ENCODE measurements around the gene CNIH2. TPM values are rescaled to one million over a fixed set of nuclear protein-coding genes. Genes with fewer than 3 reads are reported as not detected.

CNIH2 gene
- total RNA-seq, 2 donors from 2014 or later, result 1.1 to 1.2 TPM

DNA sequence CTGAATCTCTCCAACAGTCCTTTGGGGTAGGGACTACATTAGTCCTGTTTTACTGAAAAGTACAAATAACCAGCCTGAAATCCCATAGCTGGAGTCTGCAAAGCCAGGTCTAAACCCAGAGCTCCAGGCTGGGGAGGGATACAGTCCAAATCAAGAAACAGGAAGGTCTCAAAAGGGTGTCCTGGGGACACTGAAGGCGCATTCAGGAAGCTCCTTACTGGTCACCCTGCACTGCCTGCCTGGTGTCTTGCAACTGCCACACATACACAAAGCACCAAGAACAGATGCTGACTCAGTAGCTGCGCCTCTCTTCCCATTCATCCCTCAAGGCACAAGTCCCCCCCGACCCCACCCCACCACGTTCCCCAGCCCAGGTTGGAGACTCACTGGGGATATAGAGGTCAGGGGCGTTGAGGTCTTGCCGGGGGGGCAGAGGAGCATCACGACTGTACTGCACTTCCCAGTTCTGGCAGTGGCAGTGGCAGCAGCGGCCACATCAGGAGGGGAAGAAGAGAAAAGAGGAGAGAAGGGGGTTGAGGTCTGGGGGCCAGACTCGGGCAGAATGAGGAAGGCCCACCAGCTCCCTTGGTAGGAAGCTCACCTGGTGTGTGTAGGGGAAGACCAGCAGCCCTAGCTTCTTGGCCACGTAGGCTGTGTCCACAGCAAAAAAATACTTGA, 9.4 kb downstream of the CNIH2 start:
- intact Hi-C loops (cut with DNase I, micrococcal nuclease), result no loop called here
- ATAC-seq, result no peak
- DNase-seq, result no peak

DNA sequence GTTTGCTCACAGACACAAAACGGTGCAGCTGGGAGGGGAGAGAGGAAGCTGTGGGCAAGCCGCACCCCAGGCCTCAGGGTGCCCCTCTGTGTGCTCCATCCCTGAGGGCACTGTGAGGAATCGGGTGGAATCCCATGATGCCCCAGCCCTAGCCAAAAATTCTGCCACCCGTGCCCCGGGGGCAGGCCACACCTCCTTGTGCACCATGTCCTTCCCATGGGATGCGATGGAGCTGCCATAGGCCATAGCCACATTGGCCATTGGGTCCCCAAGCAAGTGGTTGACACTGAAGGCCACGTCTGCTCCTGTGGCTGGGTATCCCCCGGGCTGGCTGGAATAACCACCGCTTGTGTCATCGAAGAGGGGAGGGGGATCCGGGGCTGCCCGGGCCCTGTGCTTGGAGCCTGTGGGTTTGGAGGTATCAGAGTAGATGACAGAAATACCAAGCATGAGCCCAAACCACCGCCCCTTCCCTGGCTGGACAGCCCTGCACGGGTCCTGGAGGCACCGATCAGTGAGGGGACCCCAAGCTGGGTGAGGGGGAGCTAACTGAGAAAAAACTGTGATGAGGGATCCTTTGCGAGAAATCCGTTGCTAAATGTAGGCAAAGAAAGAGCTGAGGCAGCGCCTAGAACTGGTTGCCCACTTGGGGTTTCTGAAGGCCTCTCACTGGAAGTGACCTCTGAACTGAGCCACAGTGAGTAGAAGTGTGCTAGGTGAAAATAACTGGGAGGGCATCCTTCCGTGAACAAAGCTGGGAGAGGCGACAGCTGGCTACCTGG, 10.1 kb downstream of the CNIH2 start:
- DNase-seq (no peak), ATAC-seq (peak; percentile 10)
- intact Hi-C loops (cut with DNase I, micrococcal nuclease), result no loop called here

DNA sequence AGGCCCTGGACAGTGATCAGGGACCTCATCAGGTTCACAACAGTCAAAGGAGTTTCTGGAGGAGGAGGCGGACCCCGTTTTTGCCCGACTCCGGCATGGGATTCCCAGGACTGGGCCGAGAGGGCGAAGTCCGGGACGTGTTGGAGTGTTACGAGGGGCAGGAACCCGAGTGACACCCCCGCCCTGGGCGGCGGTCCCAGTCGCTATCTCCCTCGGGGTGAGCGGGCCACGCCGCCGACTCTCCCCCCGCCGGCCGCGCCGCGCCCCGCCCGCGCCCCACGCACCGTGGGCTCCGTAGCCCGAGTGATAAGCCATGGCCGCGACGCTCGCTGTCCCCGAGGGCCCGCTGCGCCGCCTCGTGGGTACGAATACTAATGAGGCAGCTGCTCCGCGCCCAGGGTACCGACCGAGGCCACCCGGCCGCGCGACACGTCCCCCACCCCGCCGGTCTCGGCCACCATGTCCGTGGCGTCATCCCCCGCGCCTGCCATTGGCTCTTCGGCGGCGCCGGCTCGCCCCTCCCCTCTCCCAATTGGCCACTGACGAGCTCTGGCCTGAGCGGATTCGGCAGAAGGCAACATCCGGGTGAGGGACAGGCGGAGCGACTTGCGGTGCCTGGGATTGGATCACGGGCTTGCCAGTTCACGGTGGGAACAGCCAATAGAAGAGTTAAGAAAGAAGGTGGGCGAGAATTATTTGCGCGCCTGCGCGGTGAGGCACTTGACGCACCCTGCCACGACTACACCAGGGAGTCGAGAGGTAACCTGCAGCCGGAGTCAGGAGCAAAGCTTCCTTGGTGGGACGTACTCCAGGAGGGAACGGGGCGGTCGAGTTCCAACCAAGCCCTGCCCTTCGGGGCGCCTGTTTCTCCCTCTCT, 10.9 kb downstream of the CNIH2 start, which contains the start of gene YIF1A:
TSS of gene YIF1A (minus strand) at position 473 of the 877 bp plus-strand sequence. CDS start at position 315, 158 bp downstream.
- ATAC-seq (peak; percentile 89), DNase-seq (peak; percentile 97 to 100)
- intact Hi-C loops (cut with DNase I, micrococcal nuclease), result no loop called here

DNA sequence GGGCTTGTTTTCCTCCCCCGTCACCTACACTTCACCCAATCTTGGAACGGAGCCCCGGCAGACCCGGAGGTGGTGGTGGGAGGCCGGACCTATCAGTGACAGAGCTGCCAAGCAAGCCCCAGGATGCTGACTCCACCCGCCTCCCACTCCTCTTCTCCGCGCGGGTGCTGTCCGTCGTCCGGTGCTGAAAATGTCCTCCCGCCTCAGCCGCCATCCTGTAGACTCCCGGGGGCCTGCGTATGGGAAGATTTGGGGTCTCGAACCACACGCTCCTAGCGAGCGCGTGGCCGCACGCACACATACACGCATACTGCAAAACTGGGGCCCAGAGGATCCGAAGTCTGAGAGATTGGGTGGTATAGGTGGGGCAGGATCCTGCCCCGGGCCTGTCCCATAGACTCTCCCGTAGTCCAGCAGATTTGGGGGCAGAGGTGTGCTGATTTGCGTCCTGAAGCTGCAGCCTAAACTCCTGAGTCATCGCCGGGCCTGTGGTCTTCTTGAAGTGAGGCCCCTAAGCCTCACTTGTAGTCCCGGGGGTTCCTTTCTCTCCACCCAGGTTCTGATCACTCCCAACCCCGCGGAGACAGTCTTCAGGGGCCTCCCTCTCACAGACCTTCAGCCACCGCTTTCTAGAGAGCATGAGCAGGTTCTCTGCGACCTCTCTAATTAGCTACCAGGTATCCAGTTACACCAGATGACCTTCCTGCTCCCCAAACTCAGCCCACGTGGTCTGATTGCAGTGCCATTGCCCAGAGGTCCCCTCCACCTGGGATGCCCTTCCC, 11.8 kb downstream of the CNIH2 start:
- intact Hi-C loops (cut with DNase I, micrococcal nuclease), result no loop called here
- ATAC-seq (peak; percentile 43), DNase-seq (peak; percentile 76 to 84)

DNA sequence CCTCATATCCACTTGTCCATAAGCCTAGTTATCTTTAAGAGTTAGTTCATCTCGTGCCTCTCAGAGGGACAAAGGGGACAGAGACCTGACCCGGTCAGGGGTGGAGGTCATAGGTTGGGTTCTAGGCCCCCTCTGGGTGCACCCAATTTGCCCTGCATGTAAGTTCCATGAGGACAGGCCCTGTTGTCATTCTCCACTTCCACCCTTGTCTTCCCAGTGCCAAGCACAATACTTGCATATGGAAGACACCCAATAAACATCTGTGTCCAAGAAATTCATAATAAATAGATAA, 12.3 kb downstream of the CNIH2 start:
- no peak for ATAC-seq
- DNase-seq, result no peak
- intact Hi-C loops (cut with DNase I, micrococcal nuclease), result no loop called here

DNA sequence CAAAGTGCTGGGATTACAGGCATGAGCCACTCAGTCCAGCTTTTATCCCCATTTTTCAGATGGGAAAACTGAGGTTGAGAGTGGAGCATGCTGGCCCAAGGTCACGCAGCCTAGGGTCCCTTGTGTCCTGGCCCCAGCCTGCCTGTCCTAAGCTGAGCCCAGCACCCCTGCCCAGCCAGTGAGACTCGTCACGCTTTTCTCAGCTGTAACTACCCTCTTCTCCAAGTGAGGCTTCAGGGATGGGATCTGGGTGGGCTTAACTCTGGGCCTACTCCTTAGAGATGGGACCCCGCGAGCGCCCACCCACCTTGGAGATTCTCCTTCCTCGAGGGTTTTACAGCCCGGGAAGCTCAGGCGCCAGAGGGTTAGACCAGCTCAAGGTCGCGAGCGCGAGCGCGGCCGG, 13.3 kb downstream of the CNIH2 start:
- intact Hi-C loops (cut with DNase I, micrococcal nuclease), result no loop called here
- DNase-seq, result no peak
- no peak for ATAC-seq

DNA sequence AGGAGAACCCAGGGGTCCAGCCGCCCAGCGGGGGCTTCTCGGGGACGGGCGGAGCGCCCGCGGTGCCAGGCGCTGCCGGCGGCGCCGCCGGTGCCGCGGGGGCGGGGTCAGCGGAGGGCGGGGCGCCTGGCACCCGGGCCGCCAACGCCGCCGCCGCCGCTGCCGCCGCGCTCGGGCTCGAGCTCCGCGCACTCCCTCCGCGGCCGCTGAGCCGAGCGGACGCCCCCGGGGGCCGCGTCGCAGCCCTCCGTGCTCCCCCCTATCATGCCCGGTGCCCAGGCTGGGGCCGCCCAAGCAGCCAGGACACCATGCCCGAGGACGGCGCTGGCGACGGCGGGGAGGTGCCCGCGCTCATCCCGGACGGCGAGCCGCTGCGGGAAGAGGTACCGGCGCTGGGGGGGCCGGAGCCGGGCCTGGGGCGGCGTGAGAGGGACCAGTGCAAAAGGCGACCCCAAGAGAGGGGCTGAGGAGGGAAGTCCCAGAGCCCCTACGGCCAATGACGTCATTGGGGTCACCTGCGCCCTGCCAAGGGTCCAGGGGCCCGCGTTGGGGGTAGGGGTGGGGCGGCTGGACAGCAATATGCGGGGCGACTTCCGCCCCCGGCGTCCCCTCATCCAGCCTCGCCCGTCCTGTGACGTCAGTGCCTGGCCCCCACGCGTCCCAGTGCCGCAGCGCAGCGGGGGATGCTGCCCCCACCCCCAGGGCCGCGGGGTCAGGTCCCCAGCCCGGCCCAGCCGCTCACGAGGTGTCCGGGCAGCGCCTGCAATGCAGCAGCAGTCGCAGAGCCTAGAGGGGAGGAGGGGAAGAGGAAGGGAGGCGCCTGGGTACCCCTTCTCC, 13.9 kb downstream of the CNIH2 start, which contains the start of gene TMEM151A:
TSS of gene TMEM151A (plus strand) at position 189 of the 837 bp plus-strand sequence. CDS start at position 309, 120 bp downstream.
- intact Hi-C loops (cut with DNase I, micrococcal nuclease), result no loop called here
- DNase-seq (peak in 1 of 2 donors; percentile 49), ATAC-seq (no peak)

DNA sequence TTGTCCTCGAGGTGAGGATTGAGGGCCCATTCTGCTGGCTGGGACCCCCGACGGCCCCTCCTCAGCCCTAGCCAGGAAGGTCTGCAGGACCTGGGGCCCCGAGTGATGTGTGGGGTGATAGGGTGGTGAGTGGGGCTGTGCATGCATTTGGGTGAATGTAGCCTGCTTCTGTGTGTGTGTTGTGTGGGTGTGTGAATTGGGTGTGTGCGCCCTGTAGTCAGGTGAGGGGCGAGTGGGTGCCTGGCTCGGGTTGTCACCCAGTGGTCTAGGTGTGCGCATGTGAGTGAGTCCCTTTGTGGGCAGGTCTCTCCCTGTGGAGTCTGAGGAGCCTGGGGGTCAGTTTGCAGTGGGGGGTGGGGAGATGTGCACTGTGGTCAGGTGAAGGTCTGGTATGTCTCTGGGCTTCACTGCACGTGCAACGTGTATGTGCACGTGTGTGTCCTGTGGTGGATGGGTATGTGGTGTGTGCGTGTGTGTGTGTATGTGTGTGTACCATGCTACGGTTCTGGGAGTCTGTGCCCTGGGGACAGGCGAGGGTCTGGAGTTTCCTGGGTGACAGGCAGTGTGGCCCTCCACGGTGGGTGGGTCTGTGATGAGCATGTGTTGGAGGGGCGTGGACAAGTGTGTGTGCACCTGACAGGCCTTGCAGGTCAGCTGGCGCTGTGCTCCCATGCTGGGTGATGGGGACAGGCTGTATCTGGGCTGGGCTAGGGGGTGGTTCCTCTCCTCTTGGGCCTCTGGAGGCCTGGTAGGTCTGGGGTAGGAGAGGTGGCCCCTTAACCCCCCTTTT, 14.8 kb downstream of the CNIH2 start:
- no peak for DNase-seq
- intact Hi-C loops (cut with DNase I, micrococcal nuclease), result no loop called here

DNA sequence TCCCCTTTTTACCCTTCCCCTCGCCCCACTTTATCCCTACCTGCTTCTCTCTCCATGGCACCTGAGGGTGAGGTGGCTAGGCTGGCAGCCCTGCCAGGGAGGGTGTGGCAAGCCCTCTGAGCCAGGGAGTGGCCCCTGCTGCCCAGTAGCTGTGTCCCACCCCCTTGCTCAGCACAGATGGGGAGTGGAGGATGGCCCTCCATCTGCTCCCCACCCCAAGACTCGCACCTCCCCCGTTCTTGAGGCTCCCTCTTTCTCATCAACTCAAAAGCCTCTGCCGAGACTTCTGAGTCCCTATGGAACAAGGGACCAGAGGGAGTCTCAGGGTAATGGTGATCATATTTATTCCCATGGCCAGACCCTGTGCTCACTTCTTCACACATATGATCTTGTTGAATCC, 15.4 kb downstream of the CNIH2 start:
- ATAC-seq (no peak), DNase-seq (no peak)

More for the DNA sequence above, 14.8 kb downstream of the CNIH2 start:
- ATAC-seq, result no peak

DNA sequence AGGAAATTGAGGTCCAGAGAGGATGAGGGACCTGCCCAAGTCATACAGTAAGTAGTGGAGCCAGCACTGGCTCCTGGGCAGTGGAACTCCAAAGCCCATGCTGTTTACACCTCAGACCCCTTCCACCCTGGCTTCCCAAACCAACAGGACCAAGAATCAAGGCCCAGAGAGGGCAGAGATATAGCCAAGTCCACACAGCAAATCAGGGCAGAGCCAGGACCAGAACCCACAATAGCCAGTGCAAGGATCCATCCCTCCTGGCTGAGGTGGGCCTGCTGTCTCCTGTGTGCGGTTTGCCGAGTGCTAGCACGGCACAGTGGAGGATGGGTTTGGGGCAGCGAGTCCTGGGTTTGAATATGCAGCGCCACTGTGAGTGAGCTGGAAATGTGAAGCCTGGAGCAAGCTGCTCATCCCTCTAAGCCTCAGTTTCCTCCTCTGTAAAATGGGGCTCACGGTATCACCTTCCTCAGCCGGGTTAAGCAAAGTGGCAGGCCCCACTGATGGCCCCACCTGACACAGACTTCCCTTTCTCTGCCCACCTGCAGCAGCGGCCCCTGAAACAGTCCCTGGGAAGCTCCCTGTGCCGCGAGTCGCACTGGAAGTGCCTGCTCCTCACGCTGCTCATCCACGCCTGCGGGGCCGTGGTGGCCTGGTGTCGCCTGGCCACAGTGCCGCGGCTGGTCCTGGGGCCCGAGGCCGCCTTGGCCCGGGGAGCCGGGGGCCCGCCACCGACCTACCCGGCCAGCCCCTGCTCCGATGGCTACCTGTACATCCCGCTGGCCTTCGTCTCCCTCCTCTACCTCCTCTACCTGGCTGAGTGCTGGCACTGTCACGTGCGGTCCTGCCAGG, 16.0 kb downstream of the CNIH2 start:
- intact Hi-C loops (cut with DNase I, micrococcal nuclease), result no loop called here
- DNase-seq (no peak), ATAC-seq (no peak)

More for the DNA sequence above, 15.4 kb downstream of the CNIH2 start:
- intact Hi-C loops (cut with DNase I, micrococcal nuclease), result no loop called here

DNA sequence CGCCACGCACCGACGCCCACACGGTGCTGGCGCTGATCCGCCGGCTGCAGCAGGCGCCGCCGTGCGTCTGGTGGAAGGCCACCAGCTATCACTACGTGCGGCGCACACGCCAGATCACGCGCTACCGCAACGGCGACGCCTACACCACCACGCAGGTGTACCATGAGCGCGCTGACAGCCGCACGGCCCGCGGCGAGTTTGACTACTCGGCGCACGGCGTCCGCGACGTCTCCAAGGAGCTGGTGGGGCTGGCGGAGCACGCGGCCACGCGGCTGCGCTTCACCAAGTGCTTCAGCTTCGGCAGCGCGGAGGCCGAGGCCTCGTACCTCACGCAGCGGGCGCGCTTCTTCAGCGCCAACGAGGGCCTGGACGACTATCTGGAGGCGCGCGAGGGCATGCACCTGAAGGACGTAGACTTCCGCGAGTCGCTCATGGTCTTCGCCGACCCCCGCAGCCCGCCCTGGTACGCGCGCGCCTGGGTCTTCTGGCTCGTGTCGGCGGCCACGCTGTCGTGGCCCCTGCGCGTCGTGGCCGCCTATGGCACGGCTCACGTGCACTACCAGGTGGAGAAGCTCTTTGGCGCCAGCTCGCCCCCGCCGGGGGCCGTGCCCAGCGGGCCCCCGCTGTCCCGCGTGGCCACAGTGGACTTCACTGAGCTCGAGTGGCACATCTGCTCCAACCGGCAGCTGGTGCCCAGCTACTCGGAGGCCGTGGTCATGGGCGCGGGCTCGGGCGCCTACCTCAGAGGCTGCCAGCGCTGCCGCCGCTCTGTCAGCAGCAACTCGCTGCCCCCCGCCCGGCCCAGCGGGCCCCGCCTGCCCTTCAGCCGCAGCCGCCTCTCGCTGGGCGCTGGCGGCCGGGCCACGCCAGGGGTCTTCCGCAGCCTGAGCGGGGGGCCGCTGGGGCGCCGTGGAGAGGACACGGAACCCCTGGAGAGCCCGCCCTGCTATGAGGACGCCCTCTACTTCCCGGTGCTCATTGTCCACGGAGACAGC, 16.9 kb downstream of the CNIH2 start:
- intact Hi-C loops (cut with DNase I, micrococcal nuclease), result no loop called here
- DNase-seq (no peak), ATAC-seq (no peak)

DNA sequence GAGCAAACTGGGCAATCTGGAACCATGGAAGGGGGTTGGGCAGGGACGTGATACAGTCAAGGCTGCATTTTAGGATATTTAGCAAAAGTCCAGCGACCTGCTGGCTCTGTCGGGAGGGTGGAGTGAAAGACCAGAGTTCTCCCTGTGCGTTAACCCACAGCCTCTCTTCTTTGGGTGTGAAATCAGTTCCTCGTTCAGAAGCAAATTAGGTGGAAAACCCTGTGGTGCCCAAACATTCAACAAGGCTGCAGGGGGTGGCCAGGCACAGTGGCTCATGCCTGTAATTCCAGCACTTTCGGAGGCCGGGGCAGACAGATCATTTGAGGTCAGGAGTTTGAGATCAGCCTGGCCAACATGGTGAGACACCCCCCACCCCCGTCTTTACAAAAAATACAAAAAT, 19.6 kb downstream of the CNIH2 start:
- no peak for ATAC-seq
- DNase-seq, result no peak
- intact Hi-C loops (cut with DNase I, micrococcal nuclease), result no loop called here

DNA sequence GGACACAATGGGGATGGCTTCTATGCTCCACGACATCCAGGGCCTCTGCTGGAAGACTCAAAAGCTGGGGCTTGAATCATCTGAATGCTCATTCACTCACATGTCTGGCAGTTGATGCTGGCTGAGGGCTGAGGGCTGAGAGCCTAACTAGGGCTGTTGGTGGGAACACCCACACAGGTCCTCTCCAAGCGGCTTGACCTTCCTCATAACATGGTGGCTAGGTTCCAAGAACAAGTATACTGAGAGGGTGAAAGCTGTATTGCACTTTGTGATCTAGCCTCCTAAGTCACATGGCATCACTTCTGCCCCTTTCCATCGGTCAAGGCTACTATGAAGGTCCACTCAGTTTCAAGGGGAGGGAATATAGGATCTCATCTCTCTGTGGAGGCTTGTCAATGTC, 21.2 kb downstream of the CNIH2 start:
- intact Hi-C loops (cut with DNase I, micrococcal nuclease), result no loop called here
- ATAC-seq (no peak), DNase-seq (no peak)

DNA sequence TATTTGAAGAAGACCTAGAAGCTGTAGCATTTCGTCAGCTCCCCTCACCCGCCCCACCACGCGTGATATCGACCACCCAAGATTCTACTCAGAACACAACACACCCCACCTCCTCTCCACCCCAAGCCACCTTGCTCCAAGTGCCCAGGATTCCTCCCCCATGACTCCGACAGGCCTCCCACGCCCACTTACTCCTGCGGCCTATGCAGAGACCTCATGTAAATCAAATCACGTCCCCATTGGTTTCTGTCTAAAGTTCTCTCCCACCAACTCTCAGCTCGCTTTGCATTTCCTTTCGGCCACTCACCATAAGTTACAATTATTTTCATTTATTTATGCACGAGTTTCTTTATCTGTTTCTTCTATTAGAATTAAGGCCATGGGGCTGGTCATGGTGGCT, 24.7 kb downstream of the CNIH2 start:
- ATAC-seq (no peak), DNase-seq (no peak)
- intact Hi-C loops (cut with DNase I, micrococcal nuclease), result no loop called here

DNA sequence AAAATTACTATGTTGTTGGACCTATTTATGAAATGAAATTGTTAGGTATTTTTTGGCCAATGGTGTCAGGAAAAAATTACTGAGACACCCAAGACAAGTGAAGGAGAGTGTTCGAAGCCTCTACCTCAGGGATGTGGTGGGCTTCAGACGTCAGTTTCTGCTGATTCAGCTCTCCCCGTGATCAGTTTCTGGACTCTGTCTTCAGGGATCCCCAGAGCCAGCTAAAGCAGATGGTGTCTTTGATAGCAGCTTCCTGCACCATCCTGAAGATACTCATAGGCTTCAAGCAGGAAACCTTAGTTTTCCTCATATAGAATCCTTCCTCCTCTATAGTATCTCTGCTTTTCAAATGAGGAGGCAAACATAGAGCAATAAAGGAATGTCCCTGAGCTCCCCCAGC, 31.5 kb downstream of the CNIH2 start:
- intact Hi-C loops (cut with DNase I, micrococcal nuclease), result no loop called here
- DNase-seq (no peak), ATAC-seq (no peak)
